Endodermal cell (in vitro differentiated cells): Measurements from ENCODE around the gene NTN3. TPM values are rescaled to one million over a fixed set of nuclear protein-coding genes. Genes with fewer than 3 reads are reported as not detected.

Experiments used
- DNase-seq: peaks from one replicate; pipeline ENCODE4 v3.0.0-alpha.2; 2017
- H3K27ac ChIP-seq: 2 replicates; pipeline ENCODE4 v1.5.1; 2013; ENCODE audit warnings: mild to moderate bottlenecking, low read depth, low read length, moderate library complexity
- H3K27me3 ChIP-seq: 2 replicates; pipeline ENCODE4 v1.6.1; 2013; ENCODE audit warnings: mild to moderate bottlenecking, low read length, moderate library complexity; ENCODE audit not compliant: insufficient read depth, control insufficient read depth, poor library complexity, severe bottlenecking
- H3K36me3 ChIP-seq: 2 replicates; pipeline ENCODE4 v1.7.0; 2013; ENCODE audit warnings: mild to moderate bottlenecking, low read length, moderate library complexity; ENCODE audit not compliant: control insufficient read depth, insufficient read depth
- H3K4me1 ChIP-seq: one replicate; pipeline ENCODE4 v1.7.0; 2013; ENCODE audit warnings: low read length; ENCODE audit not compliant: control insufficient read depth, insufficient read depth
- H3K4me3 ChIP-seq: 2 replicates; pipeline ENCODE4 v1.5.1; 2013; ENCODE audit warnings: mild to moderate bottlenecking, low read length, moderate library complexity
- H3K9ac ChIP-seq: 2 replicates; pipeline ENCODE4 v1.6.1; 2013; ENCODE audit warnings: mild to moderate bottlenecking, low read length, moderate library complexity; ENCODE audit not compliant: poor library complexity, severe bottlenecking; ENCODE audit errors: extremely low read depth
- H3K9me3 ChIP-seq: 2 replicates; pipeline ENCODE4 v1.6.1; 2013; ENCODE audit warnings: mild to moderate bottlenecking, low read length, moderate library complexity; ENCODE audit not compliant: control insufficient read depth
- H3K27ac Mint-ChIP-seq: 2 replicates; pipeline ENCODE4 v1.8.0; 2020; ENCODE audit warnings: mixed read lengths
- H3K27me3 Mint-ChIP-seq: 2 replicates; pipeline ENCODE4 v1.8.0; 2021; ENCODE audit warnings: mild to moderate bottlenecking, mixed read lengths; ENCODE audit not compliant: insufficient read depth
- H3K36me3 Mint-ChIP-seq: 2 replicates; pipeline ENCODE4 v1.8.0; 2020; ENCODE audit warnings: low read depth, mixed read lengths
- H3K4me1 Mint-ChIP-seq: 2 replicates; pipeline ENCODE4 v1.8.0; 2020; ENCODE audit warnings: mixed read lengths
- H3K4me3 Mint-ChIP-seq: 2 replicates; pipeline ENCODE4 v1.8.0; 2020; ENCODE audit warnings: mild to moderate bottlenecking, moderate library complexity, mixed read lengths
- H3K9me3 Mint-ChIP-seq: 2 replicates; pipeline ENCODE4 v1.8.0; 2020; ENCODE audit warnings: mild to moderate bottlenecking, mixed read lengths
- CTCF ChIP-seq: fragments of 200-600 bp; sonication (generic); conservative IDR thresholded peaks from 2 replicates; pipeline ENCODE4 v1.5.0; 2021; ENCODE audit warnings: antibody characterized with exemption, mild to moderate bottlenecking
- WGBS, 2 experiments: methylation state at CpG; one replicate each; pipeline versions ENCODE4 v1.1.5 to v1.1.7; 2013; ENCODE audit warnings: missing lambda C conversion rate in 2 of 2, mixed read lengths in 1 of 2; ENCODE audit not compliant: insufficient coverage in 1 of 2, insufficient read length in 1 of 2; 5-methylcytosine and 5-hydroxymethylcytosine counted together
- long read RNA-seq, 4 experiments: library from polyadenylated mRNA in 2 of 4; library from RNA in 1 of 4; library from capped mRNA in 1 of 4; stranded (forward) in 3 of 4; unstranded in 1 of 4; transcript quantifications; one replicate each; pipeline ENCODE4 v2.0.0, GENCODE V29; 2020 to 2021; ENCODE audit warnings: inconsistent platforms in 1 of 4
- polyA plus RNA-seq, 2 experiments: library from polyadenylated mRNA; stranded (reverse); fragments of 50-300 nt; gene quantifications; one replicate each; pipeline ENCODE4 v1.2.3, GENCODE V29; 2013
- total RNA-seq, 2 donors: library from RNA; stranded (reverse); fragmentation: NEBNext Ultra II Directional in 1 of 2; extraction: Animal tissue kit (Norgen Biotek cat#: 25700) in 1 of 2; gene quantifications; 2 replicates in 1 of 2; 3 replicates in 1 of 2; pipeline ENCODE4 v1.2.1, GENCODE V29; 2021

Gene NTN3
- under 1 TPM; 0.48 to 0.62 TPM for total RNA-seq
- 1.0 TPM for polyA plus RNA-seq (2013, experiment 1 of 2)
- 0.75 TPM for polyA plus RNA-seq (2013, experiment 2 of 2)
- long read RNA-seq, experiment 1: 0 reads
- long read RNA-seq, experiment 2: 0 reads
- long read RNA-seq, experiment 3: 0 reads
- long read RNA-seq, experiment 4: 0 reads

- no peak for TF ChIP-seq CTCF
- no peak within 1 kb of the TSS for H3K9ac ChIP-seq
- H3K27ac ChIP-seq: no peak within 1 kb of the TSS
Measured at GRCh38 chr16:2471016-2471652, at the start of gene NTN3. TSS of gene NTN3 (plus strand) at chr16:2471297. CDS start at chr16:2471702, 405 bp downstream.

GRCh38 chr16:2422123-2422867 lies 48.8 kb upstream of the NTN3 start:
- no peak for TF ChIP-seq CTCF
- no peak overlapping the region for H3K4me3 ChIP-seq
- no peaks in the 10 kb centered on the region for H3K4me1 Mint-ChIP-seq
- no peak overlapping the region for H3K4me3 Mint-ChIP-seq
- no peaks in the 10 kb centered on the region for H3K4me1 ChIP-seq
- peaks cover 6% of the 10 kb centered on the region for H3K27me3 Mint-ChIP-seq
- H3K36me3 ChIP-seq: no peaks in the 10 kb centered on the region
- no peak overlapping the region for H3K9ac ChIP-seq
- H3K9me3 ChIP-seq: no peaks in the 10 kb centered on the region
- no peaks in the 10 kb centered on the region for H3K36me3 Mint-ChIP-seq
- WGBS, 2 experiments: 90 to 91% methylated on average over 6 to 7 of the region's 7 CpGs
- no peak overlapping the region for H3K27ac ChIP-seq
- no peak for DNase-seq
- H3K27me3 ChIP-seq: no peaks in the 10 kb centered on the region
- no peaks in the 10 kb centered on the region for H3K9me3 Mint-ChIP-seq
- no peak overlapping the region for H3K27ac Mint-ChIP-seq

More at GRCh38 chr16:2471016-2471652, at the start of gene NTN3:
- H3K36me3 ChIP-seq: no peaks in the 10 kb centered on the region
- 2% methylated on average over 13 to 58 of the region's 59 CpGs for WGBS, 2 experiments
- no peak within 1 kb of the TSS for H3K27ac Mint-ChIP-seq
- H3K9me3 Mint-ChIP-seq: no peaks in the 10 kb centered on the region
- peaks cover 36% of the 10 kb centered on the region for H3K27me3 ChIP-seq
- H3K27me3 Mint-ChIP-seq: peaks cover 43% of the 10 kb centered on the region
- peaks cover 6% of the 10 kb centered on the region for H3K4me1 Mint-ChIP-seq
- no peak within 1 kb of the TSS for H3K4me3 Mint-ChIP-seq
- no peaks in the 10 kb centered on the region for H3K9me3 ChIP-seq
- no peaks in the 10 kb centered on the region for H3K36me3 Mint-ChIP-seq
- peak; percentile 76 for DNase-seq
- H3K4me1 ChIP-seq: peaks cover 13% of the 10 kb centered on the region
- no peak within 1 kb of the TSS for H3K4me3 ChIP-seq

- Histone ChIP-seq H3K36me3 (no peaks in the 10 kb centered on the region), H3K9ac (no peak overlapping the region), H3K4me3 (no peak overlapping the region), H3K27ac (no peak overlapping the region), H3K9me3 (no peaks in the 10 kb centered on the region), H3K4me1 (no peaks in the 10 kb centered on the region), H3K27me3 (no peaks in the 10 kb centered on the region)
- DNase-seq: no peak
- Mint-ChIP-seq H3K4me3 (no peak overlapping the region), H3K4me1 (peaks cover 5% of the 10 kb centered on the region), H3K27ac (no peak overlapping the region), H3K36me3 (no peaks in the 10 kb centered on the region), H3K9me3 (no peaks in the 10 kb centered on the region), H3K27me3 (peaks cover 11% of the 10 kb centered on the region)
- TF ChIP-seq CTCF: no peak
- 91 to 93% methylated on average over 11 to 25 of the region's 25 CpGs for WGBS, 2 experiments
Measured at GRCh38 chr16:2424061-2425007, 46.8 kb upstream of the NTN3 start.
